GM18858 (cell line): ENCODE data around the gene SUGCT.

Experiments
- ATAC-seq: cut with Tn5 transposase; IDR thresholded peaks from one replicate; pipeline ENCODE4 v1.9.1; 2021; ENCODE audit not compliant: unreplicated experiment

Gene SUGCT

DNA sequence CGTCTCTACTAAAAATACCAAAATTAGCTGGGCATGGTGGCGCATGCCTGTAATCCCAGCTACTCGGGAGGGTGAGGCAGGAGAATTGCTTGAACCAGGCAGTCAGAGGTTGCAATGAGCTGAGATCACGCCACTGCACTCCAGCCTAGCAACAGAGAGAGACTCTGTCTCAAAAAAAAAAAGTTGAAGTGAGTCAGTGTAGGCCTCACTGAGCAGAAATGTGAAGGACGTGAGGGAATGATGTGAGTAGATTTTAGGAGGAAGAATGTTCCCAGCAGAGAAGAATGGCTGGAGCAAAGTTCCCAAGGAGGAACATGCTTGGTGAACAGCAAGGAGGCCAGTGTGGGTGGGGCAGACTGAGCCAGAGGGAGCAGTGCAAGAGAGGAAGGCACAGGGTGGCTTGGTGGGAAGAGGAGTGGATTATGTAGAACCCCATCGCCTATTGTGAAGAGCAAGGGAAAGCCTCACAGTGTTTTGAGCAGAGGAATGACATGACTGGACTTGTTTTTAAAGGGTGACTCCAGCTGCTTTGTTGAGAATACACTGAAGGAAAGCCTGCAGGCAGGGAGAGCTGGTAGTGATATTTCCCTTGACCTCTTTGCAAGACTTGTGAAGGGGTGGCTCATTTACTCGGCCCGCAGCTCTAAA is 708.7 kb downstream of the SUGCT start:
- ATAC-seq = no peak

DNA sequence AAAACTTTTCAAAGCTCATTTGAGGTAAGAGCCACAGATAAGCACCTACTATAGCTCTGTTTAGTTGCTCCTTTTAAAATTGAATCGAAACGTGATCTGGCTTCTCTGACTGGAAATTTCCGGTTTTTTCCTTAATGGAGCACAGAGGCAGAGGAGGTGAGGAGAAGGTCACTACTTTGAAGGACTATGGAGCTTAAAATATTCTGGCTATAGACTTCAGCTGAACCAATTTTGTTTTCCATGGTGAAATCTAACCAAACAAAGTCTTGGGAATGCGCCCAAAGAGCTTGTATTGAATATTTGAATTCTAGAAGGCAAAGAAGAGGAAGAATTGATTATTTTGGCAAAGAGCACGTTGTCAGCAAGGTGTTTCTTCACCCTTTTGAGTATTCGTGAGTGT is 711.1 kb downstream of the SUGCT start:
- no peak for ATAC-seq

DNA sequence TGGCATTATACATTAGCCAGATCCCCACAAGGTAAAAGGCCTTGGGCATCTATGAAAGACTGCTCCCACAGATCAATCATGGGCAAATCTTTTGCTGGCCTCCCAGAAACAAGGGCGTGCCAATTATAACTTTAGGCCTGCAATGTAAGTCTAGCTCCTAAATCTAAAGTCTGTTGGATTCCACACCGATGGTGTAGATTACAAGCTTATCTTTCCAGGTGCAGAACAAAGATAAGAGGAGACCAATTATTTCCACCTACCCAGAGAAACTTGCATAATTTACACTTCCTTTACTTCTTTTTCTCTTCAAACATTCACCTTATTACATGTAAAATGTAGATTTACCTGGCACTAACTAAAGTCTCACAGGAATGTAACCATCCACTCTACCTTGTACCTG is 713.1 kb downstream of the SUGCT start:
- ATAC-seq = no peak

- ATAC-seq = no peak
Measured at GRCh38 chr7:40848541-40849221, 713.9 kb downstream of the SUGCT start.

DNA sequence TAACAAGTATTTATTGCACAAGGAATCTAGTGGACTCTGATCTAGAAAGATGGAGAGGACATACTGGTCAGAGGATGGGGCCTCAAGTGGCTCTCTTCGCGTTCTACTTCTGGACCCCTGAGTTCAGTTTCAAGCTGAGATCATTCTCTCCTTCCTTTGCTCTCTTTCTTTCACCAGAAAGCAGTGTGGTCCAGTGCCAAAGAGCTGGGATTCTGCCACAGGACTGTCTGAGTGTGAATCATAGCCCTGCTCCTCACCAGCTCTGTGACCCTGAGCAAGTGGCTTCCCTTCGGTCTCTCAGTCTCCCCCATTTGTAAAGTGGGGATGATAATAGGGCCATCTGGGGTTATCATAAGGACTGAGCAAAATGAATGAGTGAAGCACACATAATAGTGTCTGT is 715.2 kb downstream of the SUGCT start:
- ATAC-seq = no peak

GRCh38 chr7:40851001-40851400 is 716.2 kb downstream of the SUGCT start:
- ATAC-seq = no peak

DNA sequence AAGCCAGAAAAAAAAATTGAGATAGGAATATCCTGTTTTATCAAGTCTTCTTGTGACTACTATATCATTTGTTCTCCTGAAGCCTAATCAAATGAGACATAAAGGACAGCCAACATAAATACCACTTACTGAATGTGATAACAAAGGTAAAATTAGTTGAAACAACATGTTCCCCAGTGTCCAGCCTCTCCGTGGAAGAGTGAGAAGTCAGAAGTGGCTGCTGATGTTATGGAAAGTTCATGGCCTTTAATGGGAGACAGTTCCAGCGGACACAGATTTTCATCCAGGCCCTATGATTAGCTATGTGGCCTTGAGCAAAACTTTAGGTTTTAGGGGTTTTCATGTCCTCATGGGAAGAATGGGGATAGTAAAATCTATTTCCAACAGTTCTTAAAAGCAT is 724.3 kb downstream of the SUGCT start:
- no peak for ATAC-seq

DNA sequence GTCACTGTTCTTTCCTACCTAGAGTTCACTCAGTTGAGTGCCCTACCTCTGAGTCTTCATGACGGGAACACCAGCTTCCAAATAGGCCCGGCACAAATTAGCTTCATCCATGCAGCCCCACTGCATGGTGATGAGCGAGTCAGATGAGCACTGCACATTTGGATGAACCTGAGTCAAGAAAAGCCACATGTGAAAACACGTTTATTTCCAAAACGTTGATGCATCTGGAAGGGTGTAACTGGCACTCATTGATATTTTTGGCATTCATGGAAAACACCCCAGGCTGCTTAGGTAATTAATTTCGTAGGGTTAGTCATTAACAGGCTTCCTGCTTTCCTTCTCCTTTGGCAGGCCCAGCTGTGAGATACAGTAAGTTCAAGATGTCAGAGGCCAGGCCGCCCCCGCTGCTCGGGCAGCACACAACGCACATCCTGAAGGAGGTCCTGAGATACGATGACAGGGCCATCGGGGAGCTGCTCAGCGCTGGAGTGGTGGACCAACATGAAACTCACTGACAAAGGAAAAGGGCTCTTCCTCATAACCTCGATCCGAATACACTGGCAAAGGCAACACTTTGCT is 725.2 kb downstream of the SUGCT start:
- no peak for ATAC-seq

DNA sequence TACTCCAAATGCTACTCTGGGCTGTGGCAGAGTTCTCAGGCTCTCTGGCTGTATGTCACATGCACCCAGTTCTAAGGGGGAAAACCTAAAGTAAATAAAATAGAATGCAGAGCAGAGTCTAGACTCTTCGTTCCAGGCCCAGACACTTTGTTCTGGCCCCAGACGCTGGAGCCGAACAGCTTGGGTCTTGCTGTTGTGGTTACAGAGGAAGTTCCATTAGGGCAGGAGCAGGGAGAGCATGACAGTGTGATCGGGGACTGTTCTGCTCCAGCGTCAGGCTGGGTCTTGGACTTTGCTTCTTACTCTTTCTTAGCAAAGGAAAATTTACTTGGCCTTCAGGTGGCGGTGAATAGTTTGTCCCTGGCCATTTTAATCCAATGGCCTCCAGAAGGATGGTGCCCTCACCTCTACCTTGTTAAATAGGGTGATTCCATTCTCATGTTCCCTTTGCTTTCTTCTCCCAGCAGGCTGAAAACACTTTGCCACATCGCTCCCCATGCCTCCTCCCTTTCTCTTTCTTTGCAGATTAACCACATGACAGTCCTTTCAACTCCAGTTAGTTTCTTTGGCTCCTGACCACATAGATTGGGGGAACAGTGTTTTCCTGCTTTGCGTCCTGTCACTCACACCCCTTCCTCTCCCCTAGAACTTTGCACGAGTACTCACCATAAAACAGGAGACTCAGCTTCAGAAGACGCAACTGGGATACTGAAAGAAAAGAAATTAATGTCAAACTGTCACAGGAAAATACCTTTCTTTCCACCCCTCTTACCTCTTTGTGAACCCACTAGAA is 730.8 kb downstream of the SUGCT start:
- no peak for ATAC-seq

DNA sequence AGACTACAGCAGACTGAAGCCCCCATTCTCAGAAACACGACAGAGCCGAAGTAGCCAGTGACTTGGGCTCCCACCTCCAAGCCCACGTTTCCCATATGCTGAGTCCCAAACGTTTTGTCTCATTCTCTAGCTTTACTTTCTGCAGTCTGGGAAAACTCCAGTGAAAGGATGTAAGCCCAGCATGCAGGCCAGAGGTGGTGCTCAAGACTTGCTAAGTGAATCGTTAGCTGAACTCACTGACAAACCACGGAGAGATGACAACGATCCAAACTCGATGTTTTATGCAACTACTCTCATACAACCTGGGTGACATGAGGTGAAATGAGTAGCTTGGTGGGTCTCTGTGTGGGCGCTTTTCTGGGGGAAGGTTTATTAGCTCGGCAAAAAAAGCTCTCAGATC is 731.8 kb downstream of the SUGCT start:
- no peak for ATAC-seq

DNA sequence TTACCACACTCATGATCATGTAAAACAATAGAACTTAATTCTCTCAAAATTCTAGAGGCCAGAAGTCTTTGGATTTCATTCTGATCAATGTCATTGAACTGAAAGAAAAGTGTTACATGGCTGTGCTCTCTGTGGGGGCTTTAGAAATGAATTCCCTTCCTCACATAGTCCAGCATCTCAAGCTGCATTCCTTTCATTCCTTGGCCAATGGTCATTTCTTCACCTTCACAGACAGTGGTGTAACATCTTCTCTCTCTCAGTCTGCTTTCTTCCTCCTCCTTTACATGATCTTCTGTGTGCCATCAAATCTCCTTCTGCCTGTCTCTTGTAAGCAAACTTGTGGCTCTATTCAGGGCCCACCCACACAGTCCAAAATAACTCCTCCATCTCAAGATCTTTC is 735.3 kb downstream of the SUGCT start:
- ATAC-seq = no peak

DNA sequence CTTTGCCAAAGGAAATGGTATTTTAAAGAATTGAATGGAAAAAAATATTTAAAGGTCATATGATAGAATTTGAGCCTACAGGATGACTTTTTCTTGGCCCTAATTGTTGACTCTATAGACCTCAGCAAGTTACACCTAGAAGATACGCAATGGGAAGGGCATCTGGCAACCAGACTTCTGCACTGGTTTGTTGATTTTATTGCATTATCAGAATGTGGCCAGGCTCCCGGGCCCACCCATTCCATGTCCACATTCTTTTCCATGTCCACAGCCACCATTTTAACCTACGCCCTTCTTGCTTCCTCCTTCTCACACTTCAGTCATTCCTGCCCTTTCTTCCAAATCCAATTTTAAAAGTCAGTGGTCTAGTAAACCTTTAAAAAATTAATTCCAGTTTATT is 738.4 kb downstream of the SUGCT start:
- no peak for ATAC-seq

DNA sequence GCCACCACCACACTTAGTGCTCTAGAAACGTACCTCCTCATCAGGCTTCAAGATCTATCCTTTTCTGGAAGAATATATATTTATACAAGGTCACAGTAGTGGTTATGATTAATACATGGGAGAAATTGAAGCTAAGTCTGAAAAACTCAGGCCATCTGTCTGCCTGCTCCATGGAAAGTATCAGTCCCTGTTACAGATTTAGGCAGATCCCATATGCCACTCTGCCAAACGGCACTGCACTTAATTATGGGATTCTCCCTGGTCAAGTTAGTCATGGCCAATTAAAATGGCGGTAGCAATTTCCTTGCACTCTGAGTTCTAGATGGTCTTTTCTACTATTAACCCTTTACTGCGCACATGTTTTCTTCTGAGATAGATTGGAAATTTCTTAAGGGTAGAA is 740.0 kb downstream of the SUGCT start:
- ATAC-seq = no peak

GRCh38 chr7:40876601-40877000 is 741.8 kb downstream of the SUGCT start:
- ATAC-seq = no peak

DNA sequence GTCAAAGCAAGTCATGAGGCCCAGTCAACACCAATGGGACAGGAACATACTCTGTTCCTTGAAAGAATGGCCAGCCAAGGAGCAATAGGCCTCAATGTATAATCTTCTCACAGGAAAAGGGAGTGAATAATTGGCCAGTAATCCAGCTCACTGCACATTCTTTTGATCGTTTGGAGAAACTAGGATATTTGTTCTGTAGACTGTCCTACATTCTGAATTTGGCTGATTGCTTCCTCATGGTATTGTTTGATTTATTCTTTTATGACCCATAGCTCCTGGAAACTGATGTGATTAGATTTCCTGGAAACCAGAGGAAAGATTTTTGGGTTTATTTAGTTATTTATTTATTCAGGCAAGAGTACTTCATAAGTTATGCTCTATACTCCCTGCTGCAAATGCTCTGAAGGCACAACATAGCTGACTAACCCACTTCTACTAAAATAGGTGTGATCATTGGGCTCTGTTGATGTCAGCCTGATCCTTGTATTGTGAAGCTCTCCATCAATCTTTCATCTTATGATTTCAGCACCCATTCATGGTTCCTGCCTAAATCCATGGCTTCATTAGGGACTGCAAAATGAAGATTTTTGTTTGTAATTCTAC is 745.2 kb downstream of the SUGCT start:
- ATAC-seq = no peak

DNA sequence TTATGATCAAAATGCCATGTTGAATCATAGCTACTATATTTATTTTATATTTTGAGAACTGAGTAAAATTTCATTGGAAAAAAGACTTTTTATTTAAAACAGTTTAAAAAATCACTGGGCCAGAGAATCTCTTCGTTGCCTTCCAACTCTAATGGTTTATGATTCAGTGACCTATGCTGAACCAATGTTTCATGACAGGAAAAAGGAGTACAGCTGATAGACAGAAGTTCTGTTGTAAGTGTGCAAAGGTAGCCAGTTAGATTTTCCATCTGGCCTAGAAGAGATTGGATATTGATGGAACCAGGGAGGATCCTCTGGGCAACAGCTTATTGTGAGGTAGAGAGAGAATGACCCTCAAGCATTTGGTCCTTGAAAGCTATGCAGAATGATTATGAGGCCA is 745.8 kb downstream of the SUGCT start:
- no peak for ATAC-seq

DNA sequence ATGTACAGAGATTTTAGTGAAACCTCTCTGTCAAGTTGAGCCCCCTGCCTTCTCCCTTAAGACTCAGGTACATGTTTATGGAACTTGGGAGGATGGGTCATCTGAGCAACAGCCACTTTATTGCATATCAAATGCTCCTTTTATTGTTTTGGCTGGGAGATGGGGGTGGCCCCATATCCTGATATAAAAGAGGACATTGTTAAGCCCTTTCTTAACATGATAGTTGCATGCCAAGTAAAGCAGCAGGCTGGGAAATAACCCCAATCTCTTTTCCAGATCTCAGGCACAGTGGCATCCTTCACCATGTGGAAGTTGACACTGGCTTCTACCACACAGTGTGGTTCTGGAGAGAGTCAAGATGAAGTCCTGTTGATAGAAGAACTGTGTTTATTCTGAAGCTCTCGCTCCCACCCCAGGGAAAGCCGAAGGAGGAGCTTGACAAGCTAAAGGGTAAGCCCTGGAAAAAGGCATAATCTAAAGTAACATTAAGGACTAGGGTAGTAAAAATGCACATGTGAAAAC is 746.7 kb downstream of the SUGCT start:
- ATAC-seq = no peak

DNA sequence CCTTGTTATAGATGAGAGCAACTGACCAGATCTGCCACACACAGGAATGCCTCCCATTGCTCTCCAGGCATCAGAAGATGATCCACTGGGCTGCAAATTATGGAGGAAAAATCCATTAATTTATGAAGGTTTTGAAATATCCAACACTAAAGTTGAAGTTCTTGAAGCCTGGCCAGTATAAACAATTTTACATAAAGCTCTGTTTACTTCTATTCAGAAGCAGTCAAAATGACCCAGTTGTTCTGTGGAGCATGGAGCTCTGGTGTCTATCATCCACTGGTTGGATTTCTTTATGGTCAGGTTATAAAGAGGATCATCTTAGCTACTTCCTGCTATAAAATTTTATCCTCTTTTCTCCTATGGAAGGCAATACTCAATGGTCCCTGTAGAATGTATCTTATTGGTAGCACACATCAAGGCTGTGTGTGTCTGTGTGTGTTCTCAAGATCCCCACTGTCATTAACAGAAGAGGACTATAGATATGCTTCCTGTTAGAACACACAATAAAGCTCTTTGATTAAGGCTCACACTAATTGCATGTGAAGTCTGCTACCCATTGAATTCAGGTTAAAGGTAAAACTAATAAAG is 747.4 kb downstream of the SUGCT start:
- no peak for ATAC-seq

DNA sequence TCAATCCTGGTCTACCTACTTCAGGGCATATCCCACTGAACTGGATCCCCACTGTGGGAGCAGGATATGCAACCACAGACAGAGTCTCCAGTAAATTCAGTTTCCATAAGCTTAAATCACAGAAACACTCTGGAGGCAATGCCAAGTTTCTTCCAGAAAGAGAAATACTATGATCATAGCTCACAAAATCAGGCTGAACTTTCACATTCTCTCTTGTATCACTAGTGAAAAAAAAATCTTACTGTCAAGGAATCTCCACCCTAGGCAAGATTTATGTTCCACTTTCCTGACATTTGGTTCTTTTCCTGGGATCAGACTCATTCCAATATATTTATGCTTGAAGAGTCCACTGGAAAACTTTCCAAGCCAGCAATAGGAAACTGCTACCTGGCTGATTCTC is 749.0 kb downstream of the SUGCT start:
- no peak for ATAC-seq

DNA sequence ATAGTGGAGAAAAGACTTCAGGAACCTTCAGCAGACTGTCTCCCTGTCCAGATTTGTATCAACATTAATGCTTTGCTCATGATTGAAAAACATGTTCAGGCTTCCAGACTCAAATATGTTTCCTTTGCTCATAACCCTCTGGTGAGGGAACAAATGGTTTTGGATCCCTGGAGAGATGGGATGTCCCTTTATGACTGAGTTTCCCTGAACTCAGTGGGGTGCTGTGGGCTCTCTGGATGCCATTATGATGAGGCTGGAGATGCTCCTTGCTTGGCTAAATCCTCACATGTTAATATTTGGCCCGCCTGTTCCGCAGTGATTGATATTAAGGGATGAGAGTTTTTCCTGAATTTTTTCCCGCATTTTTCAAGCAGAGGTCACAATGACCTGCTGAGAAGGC is 749.4 kb downstream of the SUGCT start:
- no peak for ATAC-seq

DNA sequence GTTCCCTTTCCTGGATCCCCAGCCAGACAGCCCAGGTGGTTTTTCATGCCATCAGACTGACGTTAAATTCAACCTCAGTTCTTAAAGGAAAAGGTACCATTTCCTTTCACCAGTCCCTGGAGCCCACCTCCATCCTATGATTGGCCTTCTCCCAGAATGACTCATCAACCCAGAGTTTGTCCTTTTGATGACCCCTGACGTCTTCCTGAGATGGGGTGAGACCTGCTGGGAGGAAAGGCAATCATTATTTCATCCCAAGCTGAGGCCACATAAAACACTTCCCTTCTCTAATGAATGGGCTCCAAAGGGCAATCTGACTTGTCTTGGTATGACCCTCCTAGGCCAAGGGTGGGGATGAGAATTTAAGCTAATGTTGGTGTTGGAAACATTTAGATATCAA is 750.7 kb downstream of the SUGCT start:
- no peak for ATAC-seq
